Measurements from ENCODE around the gene SLC24A3.

SLC24A3 gene

DNA sequence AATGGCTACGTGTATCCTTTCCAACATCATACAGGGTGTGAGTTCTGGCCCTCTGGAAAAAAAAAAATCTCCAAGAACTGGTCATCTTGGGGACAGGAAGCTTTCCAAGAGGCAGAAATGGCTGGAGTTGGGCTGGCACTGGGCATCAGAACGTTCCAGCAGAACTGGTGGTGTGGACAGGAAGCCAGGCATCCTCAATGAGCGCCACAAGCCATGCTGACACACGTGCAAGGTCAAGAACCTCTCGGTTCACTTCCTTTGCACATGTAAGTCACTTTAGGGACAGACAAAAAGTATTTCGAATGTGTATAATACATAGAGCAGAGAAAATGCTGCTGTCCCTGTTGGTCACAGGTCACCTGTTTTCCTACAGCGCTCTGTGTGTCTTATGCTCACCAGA lies 518.3 kb downstream of the SLC24A3 start:
- H3K36me3 ChIP-seq (ENCODE audit: control insufficient read depth, low read length): no peaks in the 10 kb centered on the region
- H4K20me1 ChIP-seq (ENCODE audit: control insufficient read depth, insufficient read depth, low read depth, low read length): no peaks in the 10 kb centered on the region
- no peak overlapping the region for H3K27ac ChIP-seq (ENCODE audit: low read depth, low read length)
- no peaks in the 10 kb centered on the region for H3K79me2 ChIP-seq (ENCODE audit: control insufficient read depth, low read length)
- no peaks in the 10 kb centered on the region for H3F3A ChIP-seq (ENCODE audit: control insufficient read depth, insufficient read depth)
- H3K4me1 ChIP-seq (ENCODE audit: control insufficient read depth, low read length): peaks cover 4% of the 10 kb centered on the region; the same call in 1 of the 2 replicates
- H3K9me2 ChIP-seq (replicated peaks; ENCODE audit: control insufficient read depth, low read length): no peaks in the 10 kb centered on the region
- H3K4me3 ChIP-seq (ENCODE audit: low read length): no peak overlapping the region
- no peak for TF ChIP-seq EZH2phosphoT487 (IDR thresholded peaks at IDR 0.05; ENCODE audit: borderline replicate concordance, low read length)
- TF ChIP-seq, protein P1, sequence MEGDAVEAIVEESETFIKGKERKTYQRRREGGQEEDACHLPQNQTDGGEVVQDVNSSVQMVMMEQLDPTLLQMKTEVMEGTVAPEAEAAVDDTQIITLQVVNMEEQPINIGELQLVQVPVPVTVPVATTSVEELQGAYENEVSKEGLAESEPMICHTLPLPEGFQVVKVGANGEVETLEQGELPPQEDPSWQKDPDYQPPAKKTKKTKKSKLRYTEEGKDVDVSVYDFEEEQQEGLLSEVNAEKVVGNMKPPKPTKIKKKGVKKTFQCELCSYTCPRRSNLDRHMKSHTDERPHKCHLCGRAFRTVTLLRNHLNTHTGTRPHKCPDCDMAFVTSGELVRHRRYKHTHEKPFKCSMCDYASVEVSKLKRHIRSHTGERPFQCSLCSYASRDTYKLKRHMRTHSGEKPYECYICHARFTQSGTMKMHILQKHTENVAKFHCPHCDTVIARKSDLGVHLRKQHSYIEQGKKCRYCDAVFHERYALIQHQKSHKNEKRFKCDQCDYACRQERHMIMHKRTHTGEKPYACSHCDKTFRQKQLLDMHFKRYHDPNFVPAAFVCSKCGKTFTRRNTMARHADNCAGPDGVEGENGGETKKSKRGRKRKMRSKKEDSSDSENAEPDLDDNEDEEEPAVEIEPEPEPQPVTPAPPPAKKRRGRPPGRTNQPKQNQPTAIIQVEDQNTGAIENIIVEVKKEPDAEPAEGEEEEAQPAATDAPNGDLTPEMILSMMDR (IDR thresholded peaks at IDR 0.05; ENCODE audit: low read depth, low read length, poor library complexity, severe bottlenecking): no peak
- H3K27me3 ChIP-seq (ENCODE audit: control insufficient read depth, low read length): no peaks in the 10 kb centered on the region
- no peak overlapping the region for H3K4me2 ChIP-seq (ENCODE audit: low read length)
- H3K9me3 ChIP-seq (ENCODE audit: control insufficient read depth, insufficient read depth, low read length): no peaks in the 10 kb centered on the region

DNA sequence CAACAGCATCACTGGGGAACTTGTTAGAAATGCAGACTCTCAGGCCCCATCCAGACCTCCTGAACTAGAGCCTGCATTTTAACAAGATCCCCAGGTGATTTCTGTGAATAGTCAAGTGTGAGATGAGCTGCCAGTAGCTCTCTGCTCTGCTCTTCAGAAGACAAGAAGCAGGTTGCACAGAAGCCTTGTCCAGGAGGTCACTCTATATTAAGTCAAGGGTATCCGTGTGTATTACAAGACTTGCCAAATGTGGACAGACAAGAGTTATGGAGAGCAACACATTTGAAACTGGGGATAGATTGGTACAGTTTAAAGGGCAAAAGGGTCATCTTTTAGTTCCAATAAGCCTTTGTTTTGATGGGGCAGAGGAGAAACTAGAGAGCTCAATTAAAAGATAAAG lies 522.4 kb downstream of the SLC24A3 start:
- Histone ChIP-seq H3K27me3 (ENCODE audit: control insufficient read depth, low read length) (no peaks in the 10 kb centered on the region), H3K4me1 (ENCODE audit: control insufficient read depth, low read length) (no peaks in the 10 kb centered on the region), H3K79me2 (ENCODE audit: control insufficient read depth, low read length) (no peaks in the 10 kb centered on the region), H3F3A (ENCODE audit: control insufficient read depth, insufficient read depth) (no peaks in the 10 kb centered on the region), H3K4me3 (ENCODE audit: low read length) (no peak overlapping the region), H3K36me3 (ENCODE audit: control insufficient read depth, low read length) (no peaks in the 10 kb centered on the region), H3K27ac (ENCODE audit: low read depth, low read length) (no peak overlapping the region), H3K4me2 (ENCODE audit: low read length) (no peak overlapping the region), H3K9me2 (replicated peaks; ENCODE audit: control insufficient read depth, low read length) (no peaks in the 10 kb centered on the region), H4K20me1 (ENCODE audit: control insufficient read depth, insufficient read depth, low read depth, low read length) (no peaks in the 10 kb centered on the region), H3K9me3 (ENCODE audit: control insufficient read depth, insufficient read depth, low read length) (no peaks in the 10 kb centered on the region)
- TF ChIP-seq, protein P1 (IDR thresholded peaks at IDR 0.05; ENCODE audit: low read depth, low read length, poor library complexity, severe bottlenecking): no peak
- TF ChIP-seq EZH2phosphoT487 (IDR thresholded peaks at IDR 0.05; ENCODE audit: borderline replicate concordance, low read length): no peak

GRCh38 chr20:19735446-19735845 lies 523.0 kb downstream of the SLC24A3 start:
- H3K4me2 ChIP-seq (ENCODE audit: low read length): no peak overlapping the region
- H3K79me2 ChIP-seq (ENCODE audit: control insufficient read depth, low read length): no peaks in the 10 kb centered on the region
- H3K36me3 ChIP-seq (ENCODE audit: control insufficient read depth, low read length): no peaks in the 10 kb centered on the region
- H3K27me3 ChIP-seq (ENCODE audit: control insufficient read depth, low read length): no peaks in the 10 kb centered on the region
- H3K9me2 ChIP-seq (replicated peaks; ENCODE audit: control insufficient read depth, low read length): no peaks in the 10 kb centered on the region
- H3K9me3 ChIP-seq (ENCODE audit: control insufficient read depth, insufficient read depth, low read length): no peaks in the 10 kb centered on the region
- no peaks in the 10 kb centered on the region for H4K20me1 ChIP-seq (ENCODE audit: control insufficient read depth, insufficient read depth, low read depth, low read length)
- no peak overlapping the region for H3K27ac ChIP-seq (ENCODE audit: low read depth, low read length)
- H3F3A ChIP-seq (ENCODE audit: control insufficient read depth, insufficient read depth): no peaks in the 10 kb centered on the region
- no peak overlapping the region for H3K4me3 ChIP-seq (ENCODE audit: low read length)
- TF ChIP-seq, protein P1 (IDR thresholded peaks at IDR 0.05; ENCODE audit: low read depth, low read length, poor library complexity, severe bottlenecking): no peak
- no peak for TF ChIP-seq EZH2phosphoT487 (IDR thresholded peaks at IDR 0.05; ENCODE audit: borderline replicate concordance, low read length)
- H3K4me1 ChIP-seq (ENCODE audit: control insufficient read depth, low read length): no peaks in the 10 kb centered on the region

DNA sequence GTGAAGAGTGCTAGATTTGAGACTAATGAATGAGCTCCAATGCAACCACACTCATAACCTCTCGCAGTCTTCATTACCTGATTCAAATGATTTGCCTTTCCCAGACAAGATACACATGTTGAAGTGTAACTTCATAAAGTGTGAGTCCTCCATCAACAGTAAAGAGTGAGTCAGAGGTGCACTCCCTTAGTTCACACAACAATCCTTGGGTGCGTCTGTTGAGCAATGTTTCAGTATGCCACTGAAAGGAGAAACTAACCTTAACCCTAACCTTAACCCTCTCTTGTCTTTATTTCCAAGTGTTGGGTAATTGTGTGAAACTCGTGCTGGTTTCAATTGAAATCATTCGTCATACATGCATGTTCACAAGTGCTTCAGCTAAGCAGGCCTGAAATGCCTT lies 524.6 kb downstream of the SLC24A3 start:
- no peak overlapping the region for H3K27ac ChIP-seq (ENCODE audit: low read depth, low read length)
- H3K4me2 ChIP-seq (ENCODE audit: low read length): no peak overlapping the region
- no peaks in the 10 kb centered on the region for H3K4me1 ChIP-seq (ENCODE audit: control insufficient read depth, low read length)
- H3F3A ChIP-seq (ENCODE audit: control insufficient read depth, insufficient read depth): no peaks in the 10 kb centered on the region
- H3K27me3 ChIP-seq (ENCODE audit: control insufficient read depth, low read length): no peaks in the 10 kb centered on the region
- H3K36me3 ChIP-seq (ENCODE audit: control insufficient read depth, low read length): no peaks in the 10 kb centered on the region
- H4K20me1 ChIP-seq (ENCODE audit: control insufficient read depth, insufficient read depth, low read depth, low read length): no peaks in the 10 kb centered on the region
- H3K79me2 ChIP-seq (ENCODE audit: control insufficient read depth, low read length): no peaks in the 10 kb centered on the region
- H3K4me3 ChIP-seq (ENCODE audit: low read length): no peak overlapping the region
- H3K9me2 ChIP-seq (replicated peaks; ENCODE audit: control insufficient read depth, low read length): no peaks in the 10 kb centered on the region
- TF ChIP-seq EZH2phosphoT487 (IDR thresholded peaks at IDR 0.05; ENCODE audit: borderline replicate concordance, low read length): no peak
- TF ChIP-seq, protein P1 (IDR thresholded peaks at IDR 0.05; ENCODE audit: low read depth, low read length, poor library complexity, severe bottlenecking): no peak
- no peaks in the 10 kb centered on the region for H3K9me3 ChIP-seq (ENCODE audit: control insufficient read depth, insufficient read depth, low read length)

Measured in DOHH2 (cell line).